Suppressor macrophage treated with lipopolysaccharide for 1 hour (primary cell): ENCODE data around the gene COA5.
"Not testable (repeated sequence)": the region's sequence is repeated elsewhere in the genome, so short reads cannot be mapped to it uniquely, and the experiment has no call there.

Experiments
- DNase-seq, 3 donors: peaks; one replicate each; pipeline ENCODE4 v3.0.0-alpha.2; 2020 to 2022

The COA5 gene

GRCh38 chr2:98605076-98605475 lies 3.2 kb downstream of the COA5 start:
- DNase-seq: no peak

- no peak for DNase-seq
Observed at GRCh38 chr2:98604547-98604946, 3.8 kb downstream of the COA5 start.

GRCh38 chr2:98601532-98602132 lies 6.7 kb downstream of the COA5 start:
- peak in 2 of 3 donors; percentile 7 to 15 for DNase-seq

- no peak for DNase-seq
Observed at GRCh38 chr2:98598781-98599428, 9.4 kb downstream of the COA5 start.

GRCh38 chr2:98594665-98595064 lies 13.6 kb downstream of the COA5 start:
- DNase-seq: not testable (repeated sequence)

GRCh38 chr2:98592565-98592964 lies 15.7 kb downstream of the COA5 start:
- no peak for DNase-seq

GRCh38 chr2:98589489-98589888 lies 18.8 kb downstream of the COA5 start:
- no peak for DNase-seq

- no peak for DNase-seq
Observed at GRCh38 chr2:98588880-98589431, 19.4 kb downstream of the COA5 start.

GRCh38 chr2:98586551-98587140 lies 21.7 kb downstream of the COA5 start:
- DNase-seq: no peak

- DNase-seq: no peak
Observed at GRCh38 chr2:98585386-98585785, 22.9 kb downstream of the COA5 start.

GRCh38 chr2:98583816-98584618 lies 24.3 kb downstream of the COA5 start:
- no peak for DNase-seq

- no peak for DNase-seq
Observed at GRCh38 chr2:98583276-98583675, 25.0 kb downstream of the COA5 start.

GRCh38 chr2:98582523-98582922 lies 25.8 kb downstream of the COA5 start:
- no peak for DNase-seq

GRCh38 chr2:98580656-98581284 lies 27.5 kb downstream of the COA5 start:
- no peak for DNase-seq

GRCh38 chr2:98579926-98580325 lies 28.4 kb downstream of the COA5 start:
- DNase-seq: no peak

- no peak for DNase-seq
Observed at GRCh38 chr2:98578231-98578630, 30.1 kb downstream of the COA5 start.

- no peak for DNase-seq
Observed at GRCh38 chr2:98577313-98577712, 31.0 kb downstream of the COA5 start.

- no peak for DNase-seq
Observed at GRCh38 chr2:98576666-98577312, 31.5 kb downstream of the COA5 start.

- no peak for DNase-seq
Observed at GRCh38 chr2:98573426-98573825, 34.9 kb downstream of the COA5 start.

- no peak for DNase-seq
Observed at GRCh38 chr2:98572676-98573075, 35.6 kb downstream of the COA5 start.

- no peak for DNase-seq
Observed at GRCh38 chr2:98572211-98572610, 36.1 kb downstream of the COA5 start.

GRCh38 chr2:98571796-98572195 lies 36.5 kb downstream of the COA5 start:
- DNase-seq: no peak
